Inferior parietal cortex (tissue), 1 donor: ENCODE data around the gene HCAR1.
"Not testable (repeated sequence)": the region's sequence is repeated elsewhere in the genome, so short reads cannot be mapped to it uniquely, and the experiment has no call there.

Experiments used
- DNase-seq: peaks from one replicate; pipeline ENCODE4 v3.0.0-alpha.2; 2016; ENCODE audit errors: extremely low spot score

HCAR1 gene, protein sequence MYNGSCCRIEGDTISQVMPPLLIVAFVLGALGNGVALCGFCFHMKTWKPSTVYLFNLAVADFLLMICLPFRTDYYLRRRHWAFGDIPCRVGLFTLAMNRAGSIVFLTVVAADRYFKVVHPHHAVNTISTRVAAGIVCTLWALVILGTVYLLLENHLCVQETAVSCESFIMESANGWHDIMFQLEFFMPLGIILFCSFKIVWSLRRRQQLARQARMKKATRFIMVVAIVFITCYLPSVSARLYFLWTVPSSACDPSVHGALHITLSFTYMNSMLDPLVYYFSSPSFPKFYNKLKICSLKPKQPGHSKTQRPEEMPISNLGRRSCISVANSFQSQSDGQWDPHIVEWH

DNA sequence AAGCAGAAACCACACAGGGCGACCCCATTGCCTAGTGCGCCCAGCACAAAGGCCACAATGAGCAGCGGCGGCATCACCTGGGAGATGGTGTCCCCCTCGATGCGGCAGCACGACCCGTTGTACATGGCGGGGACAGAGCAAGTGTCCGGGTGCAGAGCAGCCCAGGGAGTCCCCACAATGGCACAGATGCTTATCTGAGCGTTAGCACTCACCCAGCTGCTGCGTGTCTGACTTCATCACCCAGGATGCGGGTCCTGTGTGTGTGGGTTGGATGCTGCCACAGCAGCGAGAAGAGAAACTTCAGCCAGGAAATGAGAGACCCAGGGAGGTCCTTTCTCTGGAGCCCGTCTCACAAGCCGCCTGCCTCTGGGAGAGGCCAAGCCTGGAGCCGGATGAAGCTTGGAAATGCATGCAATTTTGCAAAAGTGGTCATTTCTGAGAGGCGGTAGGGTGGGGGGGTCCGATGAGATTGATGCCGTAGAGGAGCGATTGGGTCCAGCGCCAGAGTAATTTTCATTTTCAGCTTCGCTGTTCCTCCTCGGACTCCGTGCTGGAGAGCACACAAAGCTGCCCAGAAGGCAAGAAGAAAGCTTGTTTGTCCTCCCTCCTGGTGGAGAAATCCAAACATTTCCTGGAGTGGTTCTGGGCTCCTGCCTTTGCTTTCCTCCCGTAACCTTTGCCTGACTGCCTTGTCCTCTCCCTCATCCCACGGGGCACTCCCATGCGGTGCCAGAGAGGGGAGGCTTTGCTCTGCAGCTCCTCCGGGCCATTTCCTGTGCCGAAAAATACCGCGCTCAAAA is at the start of gene HCAR1:
HCAR1 (minus strand) TSS at position 630 of the 800 bp plus-strand sequence; CDS start at position 125, 505 bp downstream.
- no peak for DNase-seq

DNA sequence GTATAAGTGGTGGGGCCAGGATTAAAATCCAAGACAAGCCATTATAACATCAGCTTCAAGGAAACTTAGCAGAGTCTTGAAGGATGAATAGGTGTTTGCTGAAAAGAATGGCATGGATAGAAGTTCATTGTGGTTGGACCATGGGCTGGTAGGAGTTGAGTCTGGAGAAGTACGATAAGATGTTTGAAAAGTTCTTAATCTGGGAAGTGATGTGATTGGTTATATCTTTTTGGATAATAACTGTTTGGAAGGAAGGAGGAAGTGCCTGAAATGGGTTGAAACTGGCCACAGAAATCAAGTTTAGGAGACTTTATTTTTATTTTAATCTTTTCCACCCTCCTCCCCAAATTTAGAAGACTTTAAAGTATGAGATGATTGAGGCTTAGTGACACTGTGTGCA is 26.9 kb upstream of the HCAR1 start:
- no peak for DNase-seq

DNA sequence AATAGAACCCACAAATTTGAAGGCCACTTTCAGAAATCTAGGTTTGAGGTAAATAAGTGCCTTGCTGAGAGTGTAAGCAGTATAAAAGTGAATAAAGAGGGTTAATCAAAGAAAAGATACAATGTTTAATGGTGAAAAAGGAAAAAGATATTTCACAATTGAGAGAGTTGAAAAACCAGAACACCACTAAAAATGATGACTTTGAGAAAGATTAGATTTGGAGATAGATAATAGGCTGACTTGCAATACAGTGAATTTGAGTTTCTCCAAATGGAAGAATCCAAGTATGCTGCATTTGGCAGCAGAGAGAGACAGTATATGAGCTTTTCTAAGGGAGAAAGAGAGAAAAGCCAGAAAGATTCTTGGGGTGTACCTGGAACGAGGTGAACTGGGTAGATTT is 24.1 kb upstream of the HCAR1 start:
- DNase-seq, result no peak

DNA sequence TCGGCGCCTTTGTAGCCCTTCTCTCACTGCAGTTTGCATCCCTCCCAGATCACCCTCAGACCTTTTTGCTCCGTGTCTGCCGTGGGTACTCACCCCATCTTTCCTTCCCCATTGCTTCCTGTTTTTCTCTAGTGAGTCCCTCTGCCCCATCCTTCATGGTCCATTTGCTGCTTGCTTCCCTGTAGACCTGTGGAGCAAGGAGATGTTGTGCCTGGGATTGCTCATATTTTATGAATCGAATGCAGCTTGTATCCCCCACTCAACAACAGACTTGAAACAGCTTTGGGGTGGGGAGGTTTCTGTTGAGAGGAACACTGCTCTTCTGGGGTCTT is 22.6 kb upstream of the HCAR1 start:
- no peak for DNase-seq

DNA sequence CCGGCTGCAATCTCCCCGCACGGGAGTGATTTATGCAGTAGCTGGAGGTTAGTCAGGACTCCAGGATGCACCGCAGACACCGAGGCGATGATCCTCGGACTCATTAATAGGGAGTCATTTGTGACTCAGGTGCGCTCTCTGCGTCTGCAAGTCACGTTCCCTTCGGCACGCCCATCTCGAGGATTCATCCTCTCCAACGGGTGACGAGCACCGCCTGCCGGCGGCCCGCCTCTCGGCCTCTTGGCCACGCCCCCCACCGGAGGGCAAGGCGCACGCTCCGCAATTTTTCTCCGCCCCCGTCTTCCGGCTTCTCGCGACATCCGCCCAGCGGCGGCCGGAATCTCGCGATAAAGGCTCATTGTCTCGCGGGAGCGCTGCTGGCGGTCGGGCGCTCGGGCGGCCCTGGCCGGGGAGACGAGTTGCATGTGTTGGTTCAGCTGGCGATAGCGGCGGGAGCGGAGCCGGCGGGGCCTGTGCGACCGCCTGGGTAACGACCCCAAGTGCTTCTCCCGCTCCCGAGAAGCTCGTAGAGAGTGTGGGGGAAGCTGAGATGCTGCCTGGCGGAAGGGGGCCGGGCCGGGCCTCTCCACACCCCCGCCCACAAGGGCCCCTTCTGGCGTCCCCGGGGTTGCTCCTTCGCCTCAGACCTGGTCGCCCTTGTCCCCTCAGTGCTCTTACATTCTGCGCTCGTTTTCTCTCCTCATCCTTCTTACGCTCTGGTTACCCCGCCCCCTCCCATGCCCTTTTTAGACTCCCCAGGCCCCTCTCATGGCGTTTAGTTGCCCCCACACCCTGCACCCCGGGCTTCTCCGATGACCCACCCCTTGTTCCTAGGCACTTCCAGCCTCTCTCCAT is 22.0 kb upstream of the HCAR1 start, which contains the start of gene DENR:
DENR (plus strand) TSS at position 361 of the 855 bp plus-strand sequence. CDS start 878 bp downstream, outside the sequence.
- peak; percentile 98 for DNase-seq

DNA sequence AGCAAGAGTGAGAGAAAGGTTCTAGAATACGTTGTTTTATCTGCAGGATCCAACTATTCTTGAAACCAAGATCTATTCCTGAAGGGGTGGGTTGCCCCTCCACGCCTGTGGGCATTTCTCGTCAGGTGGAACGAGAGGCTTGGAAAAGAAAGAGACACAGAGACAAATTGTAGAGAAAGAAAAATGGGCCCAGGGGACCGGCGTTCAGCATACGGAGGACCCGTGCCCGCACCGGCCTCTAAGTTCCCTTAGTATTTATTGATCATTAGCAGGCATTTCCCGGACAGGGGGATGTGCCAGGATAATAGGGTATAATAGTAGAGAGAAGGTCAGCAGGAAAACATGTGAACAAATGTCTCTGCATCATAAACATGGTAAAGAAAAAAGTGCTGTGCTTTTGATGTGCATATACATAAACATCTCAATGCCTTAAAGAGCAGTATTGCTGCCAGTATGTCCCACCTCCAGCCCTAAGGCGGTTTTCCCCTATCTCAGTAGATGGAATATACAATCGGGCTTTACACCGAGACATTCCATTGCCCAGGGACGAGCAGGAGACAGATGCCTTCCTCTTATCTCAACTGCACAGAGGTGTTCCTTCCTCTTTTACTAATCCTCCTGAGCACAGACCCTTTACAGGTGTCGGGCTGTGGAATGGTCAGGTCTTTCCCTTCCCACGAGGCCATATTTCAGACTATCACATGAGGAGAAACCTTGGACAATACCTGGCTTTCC is 20.3 kb upstream of the HCAR1 start:
- not testable (repeated sequence) for DNase-seq

DNA sequence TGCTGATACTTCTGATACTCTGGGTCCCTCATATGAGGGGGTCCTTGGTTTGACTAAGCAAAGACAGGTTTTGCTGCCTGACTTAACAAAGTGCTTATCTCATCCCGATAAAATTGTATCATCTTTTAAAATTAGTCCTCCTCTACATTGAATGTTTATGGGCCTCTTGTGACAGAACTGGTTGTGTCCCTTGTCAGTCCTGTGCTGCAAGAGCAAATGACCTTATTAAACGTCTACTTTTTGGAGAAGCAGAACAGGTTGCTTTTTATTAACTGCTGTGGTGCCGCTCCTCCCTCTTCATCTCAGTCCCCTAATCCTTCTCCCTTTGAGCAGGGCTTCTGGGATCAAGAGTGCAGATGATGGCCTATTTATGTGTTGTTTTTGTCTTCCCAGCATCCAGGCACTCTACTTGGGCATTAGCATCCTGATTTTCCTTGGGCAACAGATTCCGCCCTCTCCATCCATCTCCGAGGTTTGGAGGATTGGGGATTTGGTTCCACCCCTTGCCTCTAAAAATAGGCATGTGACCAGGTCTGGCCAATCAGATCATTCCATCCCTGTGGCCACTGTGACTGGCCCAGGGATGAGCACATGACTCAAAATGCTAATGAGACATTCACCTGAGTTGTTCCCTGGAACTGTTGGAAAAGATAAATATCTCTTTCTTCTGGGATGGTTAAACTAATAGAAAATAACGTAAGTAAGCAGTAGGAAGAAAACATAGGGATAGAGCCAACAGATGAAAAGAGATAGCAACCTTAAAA is 19.1 kb upstream of the HCAR1 start:
- no peak for DNase-seq

DNA sequence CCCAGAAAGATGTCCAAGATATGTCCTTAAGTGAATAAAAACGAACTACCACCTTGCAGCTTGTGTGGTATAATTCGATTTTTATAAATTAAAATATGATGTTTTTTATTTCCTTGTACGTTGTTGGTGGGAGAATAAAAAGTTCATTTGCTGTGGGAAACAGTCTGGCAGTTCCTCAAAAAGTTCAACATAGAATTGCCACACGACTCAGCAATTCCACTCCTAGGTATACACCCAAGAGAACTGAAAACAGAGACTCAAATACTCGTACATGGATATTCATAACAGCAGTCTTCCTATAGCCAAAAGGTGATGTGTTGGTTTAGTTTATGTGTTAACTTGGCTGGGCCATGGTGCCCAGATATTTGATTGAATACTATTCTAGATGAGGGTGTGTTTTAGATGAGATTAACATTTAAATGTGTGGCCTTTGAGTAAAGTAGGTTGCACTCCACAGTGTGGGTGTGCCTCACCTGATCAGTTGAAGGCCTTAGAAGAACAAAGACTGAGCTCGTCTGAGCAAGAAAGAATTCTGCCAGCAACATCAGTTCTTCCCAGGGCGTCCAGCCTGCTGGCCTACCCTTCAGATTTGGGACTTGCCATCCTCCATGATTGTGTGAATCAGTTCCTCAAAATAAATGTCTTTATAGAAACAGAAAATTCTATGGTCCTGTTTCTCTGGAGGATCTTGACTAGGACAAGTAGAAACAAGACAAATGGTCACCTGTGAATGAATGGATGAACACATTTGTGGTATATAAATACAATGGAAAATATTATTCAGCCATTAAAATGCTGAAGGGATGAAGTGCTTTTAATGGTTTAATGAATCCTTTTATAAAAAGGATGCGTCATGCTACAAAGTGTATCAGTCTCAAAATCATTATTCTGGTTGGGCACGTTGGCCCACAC is 16.8 kb upstream of the HCAR1 start:
- no peak for DNase-seq

DNA sequence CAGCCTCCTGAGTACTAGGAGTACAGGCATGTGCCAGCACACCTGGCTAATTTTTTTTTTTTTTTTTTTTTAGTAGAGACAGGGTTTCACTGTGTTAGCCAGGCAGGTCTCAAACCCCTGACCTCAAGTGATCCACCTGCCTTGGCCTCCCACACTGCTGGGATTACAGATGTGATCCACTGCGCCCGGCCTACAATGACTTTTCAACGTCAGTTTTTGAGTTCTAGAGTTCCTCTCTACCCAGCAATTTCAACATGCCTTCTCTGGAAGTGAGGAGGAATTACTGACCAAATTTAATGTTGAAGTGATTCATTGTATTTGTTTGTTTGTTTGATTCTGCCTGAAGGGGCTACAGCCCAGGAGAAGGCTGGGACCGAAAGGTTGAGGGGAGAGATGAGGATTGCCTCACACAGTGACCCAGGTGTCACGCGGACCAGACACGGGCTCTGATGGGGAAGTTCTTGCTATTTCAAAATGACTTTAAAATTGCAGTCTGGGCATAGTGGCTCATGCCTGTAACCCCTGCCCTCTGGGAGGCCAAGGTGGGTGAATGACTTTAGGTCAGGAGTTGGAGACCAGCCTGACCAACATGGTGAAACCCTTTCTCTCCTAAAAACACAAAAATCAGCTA is 13.4 kb upstream of the HCAR1 start:
- DNase-seq, result no peak

DNA sequence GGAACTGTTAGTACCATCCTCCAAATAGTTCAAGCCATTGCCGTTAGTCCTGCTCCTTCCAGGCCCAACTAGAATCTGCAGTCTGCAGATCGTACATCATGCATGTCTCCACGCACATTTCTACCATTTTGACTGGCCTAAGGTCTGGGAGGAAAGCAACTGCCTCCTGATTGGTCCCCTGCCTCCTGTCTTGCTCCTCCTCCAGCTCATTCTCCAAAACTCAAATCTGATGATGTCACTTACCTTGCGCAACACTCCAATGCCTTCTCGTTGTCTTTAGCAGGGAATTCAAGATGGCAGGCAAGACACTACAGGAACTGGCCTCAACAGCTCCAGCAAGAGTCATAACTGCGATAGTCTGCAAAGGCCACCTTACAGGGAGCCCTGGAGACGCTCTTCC is 9.7 kb upstream of the HCAR1 start:
- no peak for DNase-seq

DNA sequence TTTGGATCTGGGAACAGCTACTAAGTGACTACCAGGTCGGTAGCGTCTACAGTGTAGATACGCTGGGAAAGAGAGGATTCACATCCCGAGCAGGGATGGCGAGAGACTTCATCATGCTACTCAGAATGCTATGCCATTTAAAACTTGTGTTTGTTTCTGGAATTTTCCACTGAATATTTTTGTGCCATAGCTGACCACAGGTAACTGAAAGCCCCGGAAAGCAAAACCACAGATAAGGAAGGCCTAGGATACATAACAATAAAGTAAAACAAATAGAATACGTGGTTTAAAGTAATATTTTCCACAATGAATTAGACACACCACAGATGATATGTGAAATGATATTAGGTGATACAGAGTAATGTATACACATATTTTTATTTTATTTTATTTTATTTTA is 7.9 kb upstream of the HCAR1 start:
- no peak for DNase-seq

DNA sequence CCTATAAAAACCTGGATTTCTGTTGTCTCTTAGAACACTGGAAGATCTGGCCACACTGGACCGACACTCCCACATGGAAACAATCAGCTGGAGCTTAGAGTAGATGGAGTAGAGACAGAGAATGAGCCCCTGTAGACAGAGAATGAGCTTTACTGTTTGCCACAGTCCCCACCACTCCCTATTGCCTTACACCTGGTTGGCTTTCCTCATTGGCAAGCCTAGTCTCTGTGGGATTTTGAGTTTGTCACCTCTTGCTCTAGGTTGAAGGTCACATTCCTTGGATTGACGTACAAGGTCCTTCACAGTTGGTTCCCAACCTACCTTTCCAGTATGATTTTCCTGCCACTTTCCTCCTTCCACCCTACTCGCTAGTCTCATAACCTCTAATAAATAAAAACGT is 2.0 kb upstream of the HCAR1 start:
- no peak for DNase-seq

DNA sequence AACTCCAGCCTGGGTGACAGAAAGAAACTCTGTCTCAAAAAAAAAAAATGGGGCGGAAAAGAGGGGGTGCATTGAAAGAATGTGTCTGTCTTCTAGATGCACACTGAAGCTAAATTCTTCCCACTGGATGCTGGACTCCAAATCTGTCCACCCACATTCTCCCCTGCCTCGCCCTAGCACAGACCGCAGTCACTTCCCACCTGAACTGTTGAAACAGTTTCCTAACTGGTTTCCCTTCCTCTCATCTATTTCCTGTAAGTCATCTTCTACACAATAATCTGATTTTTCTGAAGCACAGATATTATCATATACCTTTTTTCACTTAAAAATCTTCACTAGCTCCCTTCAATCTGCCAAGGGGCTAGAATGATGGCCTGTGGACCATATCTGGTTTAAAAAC is 1.5 kb upstream of the HCAR1 start:
- DNase-seq, result no peak

DNA sequence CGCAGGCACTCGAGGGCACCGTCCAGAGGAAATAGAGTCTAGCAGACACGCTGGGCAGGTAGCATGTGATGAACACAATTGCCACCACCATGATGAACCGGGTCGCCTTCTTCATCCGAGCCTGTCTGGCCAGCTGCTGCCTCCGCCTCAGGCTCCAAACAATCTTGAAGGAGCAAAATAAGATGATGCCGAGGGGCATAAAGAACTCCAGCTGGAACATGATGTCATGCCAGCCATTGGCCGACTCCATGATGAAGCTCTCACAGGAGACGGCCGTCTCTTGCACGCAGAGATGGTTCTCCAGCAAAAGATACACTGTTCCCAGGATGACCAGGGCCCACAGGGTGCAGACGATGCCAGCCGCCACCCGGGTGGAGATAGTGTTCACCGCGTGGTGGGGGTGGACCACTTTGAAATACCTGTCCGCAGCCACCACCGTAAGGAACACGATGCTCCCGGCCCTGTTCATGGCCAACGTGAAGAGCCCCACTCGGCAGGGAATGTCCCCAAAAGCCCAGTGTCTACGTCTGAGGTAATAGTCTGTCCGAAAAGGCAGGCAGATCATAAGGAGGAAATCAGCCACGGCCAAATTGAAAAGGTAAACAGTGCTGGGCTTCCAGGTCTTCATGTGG is 945 bp downstream of the HCAR1 start:
- no peak for DNase-seq

DNA sequence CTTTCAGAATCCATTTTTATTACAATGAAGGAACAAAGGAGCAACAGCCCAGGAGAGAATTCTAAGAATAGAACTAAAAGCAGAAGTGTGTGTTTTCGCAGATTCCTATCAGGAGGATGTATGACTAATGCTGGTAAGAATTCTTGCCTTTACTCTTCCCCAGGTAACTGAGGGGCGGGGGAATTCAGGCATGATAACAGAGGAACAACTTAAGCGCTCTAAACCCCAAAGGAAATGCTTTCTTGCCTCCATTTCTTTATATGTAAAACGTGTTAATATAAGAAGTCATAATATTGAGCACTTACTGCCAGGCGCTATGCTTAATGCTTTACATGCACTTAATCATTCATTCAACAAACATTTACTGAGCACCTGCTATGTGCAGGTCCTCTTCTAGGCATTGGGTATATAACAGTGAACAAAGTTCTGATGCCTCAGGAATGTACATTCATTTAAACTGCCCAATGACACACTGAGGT is 4.5 kb downstream of the HCAR1 start:
- no peak for DNase-seq

DNA sequence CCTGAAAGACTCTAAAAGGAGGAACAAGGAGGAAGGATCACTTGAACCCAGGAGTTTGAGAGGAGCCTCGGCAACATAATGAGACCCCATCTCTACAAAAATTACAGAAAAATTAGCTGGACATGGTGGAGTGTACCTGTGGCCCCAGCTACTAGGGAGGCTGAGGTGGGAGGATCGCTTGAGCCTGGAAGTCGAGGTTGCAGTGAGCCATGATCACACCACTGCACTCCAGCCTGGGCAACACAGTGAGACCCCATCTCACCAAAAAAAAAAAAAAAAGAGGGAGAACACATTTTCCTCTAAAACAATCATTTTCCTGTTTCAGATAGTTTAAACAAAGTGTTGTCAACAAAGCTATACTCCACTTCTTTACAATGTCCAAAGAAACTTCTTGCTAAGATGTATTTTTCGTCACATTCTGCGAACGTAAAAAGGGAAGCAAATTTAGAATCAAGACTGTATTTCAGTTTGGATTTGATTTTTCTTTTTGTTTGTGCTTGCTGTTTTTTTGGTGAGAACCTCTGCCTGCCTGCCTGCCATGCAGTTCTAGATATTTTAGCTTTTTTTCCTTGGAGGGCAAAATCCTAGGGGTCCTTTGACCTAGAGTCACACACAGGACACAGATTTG is 5.1 kb downstream of the HCAR1 start:
- no peak for DNase-seq

DNA sequence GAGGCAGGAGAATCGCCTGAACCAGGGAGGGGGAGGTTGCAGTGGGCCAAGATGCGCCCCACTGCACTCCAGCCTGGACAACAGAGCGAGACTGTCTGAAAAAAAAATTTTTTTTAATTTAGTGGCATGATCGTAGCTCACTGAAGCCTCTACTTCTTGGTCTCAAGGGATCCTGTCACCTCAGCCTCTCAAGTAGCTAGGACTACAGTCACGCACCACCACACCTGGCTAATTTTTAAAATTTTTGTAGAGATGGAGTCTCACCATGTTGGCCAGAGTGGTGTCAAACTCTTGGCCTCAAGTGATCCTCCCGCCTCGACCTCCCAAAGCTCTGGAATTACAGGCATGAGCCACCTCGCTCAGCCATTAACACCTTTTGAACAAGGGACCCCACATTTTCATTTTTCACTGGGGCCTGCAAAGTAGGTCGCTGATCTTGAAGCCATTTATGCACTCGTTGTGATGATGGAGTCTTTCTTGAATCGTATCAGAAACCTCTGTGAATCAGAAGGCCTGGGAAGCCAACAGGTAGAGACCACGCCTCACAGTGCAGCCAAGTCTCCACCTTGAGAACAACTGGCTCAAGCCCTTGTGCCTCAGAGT is 5.9 kb downstream of the HCAR1 start:
- no peak for DNase-seq

DNA sequence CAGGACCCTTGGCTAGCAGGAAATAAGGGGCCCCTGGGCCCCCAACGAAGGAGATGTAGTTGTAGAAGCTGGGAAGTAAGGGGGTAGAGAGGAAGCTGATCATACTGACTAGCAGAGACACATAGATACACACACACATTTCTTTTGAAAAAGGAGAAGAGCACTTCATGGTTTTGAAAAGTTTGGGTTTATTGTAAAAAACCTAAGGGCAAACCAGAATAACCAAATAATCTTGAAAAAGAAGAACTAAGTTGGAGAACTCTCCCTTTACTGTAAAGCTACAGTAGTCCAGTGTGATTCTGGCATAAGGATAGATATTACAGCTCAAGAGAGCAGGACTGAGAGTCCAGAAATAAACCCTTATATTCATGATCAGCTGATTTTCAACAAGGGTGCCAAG is 8.3 kb downstream of the HCAR1 start:
- DNase-seq, result no peak
